DND-41 (cell line): ENCODE measurements around the gene SCN8A.
A peak's percentile ranks its signal among the peaks of the same experiment; 100 is the strongest.

Experiments
- ATAC-seq: fragments of 200-7000 bp; cut with Tn5 transposase; 3 replicates; pipeline ENCODE4 v1.9.1; 2021; ENCODE audit warnings: low read depth; ENCODE audit not compliant: insufficient read depth
- DNase-seq: peaks from one replicate; pipeline ENCODE4 v3.0.0-alpha.2; 2020
- H2AFZ ChIP-seq: 2 replicates; pipeline ENCODE4 v1.6.0; 2012; ENCODE audit warnings: low read depth, low read length
- H3K27ac ChIP-seq: 2 replicates; pipeline ENCODE4 v1.5.1; 2012; ENCODE audit warnings: low read length, inconsistent platforms
- H3K27me3 ChIP-seq: fragments of 200-600 bp; sonication (generic); 2 replicates; pipeline ENCODE4 v1.6.0; 2012; ENCODE audit warnings: low read length, mild to moderate bottlenecking, inconsistent platforms; ENCODE audit not compliant: insufficient read depth, poor library complexity
- H3K36me3 ChIP-seq: 2 replicates; pipeline ENCODE4 v1.5.1; 2012; ENCODE audit warnings: low read length, inconsistent platforms; ENCODE audit not compliant: insufficient read depth
- H3K4me1 ChIP-seq: 2 replicates; pipeline ENCODE4 v1.5.1; 2012; ENCODE audit warnings: mild to moderate bottlenecking, low read length; ENCODE audit not compliant: insufficient read depth
- H3K4me2 ChIP-seq: 2 replicates; pipeline ENCODE4 v1.6.0; 2012; ENCODE audit warnings: mild to moderate bottlenecking, moderate library complexity, low read length, inconsistent platforms; ENCODE audit not compliant: insufficient read depth
- H3K4me3 ChIP-seq, 2 experiments: fragments of 200-600 bp in 1 of 2; shearing (Covaris generic) in 1 of 2; 2 replicates each; pipeline ENCODE4 v1.5.1; 2012 to 2016; ENCODE audit warnings: inconsistent platforms in 2 of 2, low read length in 2 of 2, mild to moderate bottlenecking in 2 of 2, low read depth in 1 of 2, moderate library complexity in 1 of 2
- H3K79me2 ChIP-seq: 2 replicates; pipeline ENCODE4 v1.6.0; 2012; ENCODE audit warnings: low read length, inconsistent platforms; ENCODE audit not compliant: insufficient read depth
- H3K9ac ChIP-seq: 2 replicates; pipeline ENCODE4 v1.6.0; 2012; ENCODE audit warnings: low read depth, mild to moderate bottlenecking, inconsistent platforms, low read length, moderate library complexity
- H3K9me3 ChIP-seq: 2 replicates; pipeline ENCODE4 v1.5.1; 2012; ENCODE audit warnings: low read length, moderate library complexity, mild to moderate bottlenecking, inconsistent platforms; ENCODE audit not compliant: insufficient read depth, severe bottlenecking
- H4K20me1 ChIP-seq: 2 replicates; pipeline ENCODE4 v1.6.0; 2012; ENCODE audit warnings: low read length; ENCODE audit not compliant: insufficient read depth
- CTCF ChIP-seq: IDR thresholded peaks from 2 replicates; pipeline ENCODE4 v1.5.1; 2012; ENCODE audit warnings: borderline replicate concordance, low read length, moderate library complexity, mild to moderate bottlenecking; ENCODE audit not compliant: poor library complexity, severe bottlenecking; ENCODE audit errors: extremely low read depth
- EZH2 ChIP-seq: IDR thresholded peaks from 3 replicates; pipeline ENCODE4 v1.6.1; 2012; ENCODE audit warnings: borderline replicate concordance, low read depth, mild to moderate bottlenecking, moderate library complexity, low read length, inconsistent platforms; ENCODE audit not compliant: severe bottlenecking

The SCN8A gene

GRCh38 chr12:51818566-51819300, 227.7 kb downstream of the SCN8A start:
- 0 out of 2 replicates have a peak, but pooled peaks cover 1% of the 10 kb centered on the region for H4K20me1 ChIP-seq
- no peak for ATAC-seq
- H3K4me3 ChIP-seq: peak overlapping the region in 1 of 2 experiments; percentile 84; a peak in 2 of 4 replicates
- no peaks in the 10 kb centered on the region for H3K27me3 ChIP-seq
- no peaks in the 10 kb centered on the region for H3K9me3 ChIP-seq
- peaks cover 26% of the 10 kb centered on the region for H3K79me2 ChIP-seq
- TF ChIP-seq EZH2 (no peak), CTCF (no peak)
- H3K4me2 ChIP-seq: peak overlapping the region; percentile 92; the same call in 1 of the 2 replicates
- peaks cover 39% of the 10 kb centered on the region for H3K4me1 ChIP-seq
- H2AFZ ChIP-seq: no peak overlapping the region
- peak overlapping the region; percentile 14; the same call in 1 of the 2 replicates for H3K27ac ChIP-seq
- no peak for DNase-seq
- peak overlapping the region; percentile 98; the same call in 1 of the 2 replicates for H3K9ac ChIP-seq
- no peaks in the 10 kb centered on the region; the same call in 1 of the 2 replicates for H3K36me3 ChIP-seq

- peaks cover 26% of the 10 kb centered on the region for H3K79me2 ChIP-seq
- H3K27ac ChIP-seq: peak overlapping the region; percentile 76
- peak overlapping the region; percentile 92 for H3K4me2 ChIP-seq
- H2AFZ ChIP-seq: peak overlapping the region; percentile 86
- no peaks in the 10 kb centered on the region for H3K9me3 ChIP-seq
- ATAC-seq (peak; percentile 12), DNase-seq (peak; percentile 40)
- no peaks in the 10 kb centered on the region for H3K27me3 ChIP-seq
- H3K4me1 ChIP-seq: peaks cover 28% of the 10 kb centered on the region
- 0 out of 2 replicates have a peak, but pooled peaks cover 5% of the 10 kb centered on the region for H4K20me1 ChIP-seq
- peak overlapping the region; percentile 98 for H3K9ac ChIP-seq
- no peaks in the 10 kb centered on the region; the same call in 1 of the 2 replicates for H3K36me3 ChIP-seq
- TF ChIP-seq CTCF: no peak
- no peak for TF ChIP-seq EZH2
- H3K4me3 ChIP-seq: peak overlapping the region; percentile 84 to 91
Measured at GRCh38 chr12:51819736-51820525, 228.9 kb downstream of the SCN8A start.

- peak overlapping the region; percentile 76 for H3K27ac ChIP-seq
- peak; percentile 77 for ATAC-seq
- H4K20me1 ChIP-seq: 0 out of 2 replicates have a peak, but pooled peaks cover 5% of the 10 kb centered on the region
- peak overlapping the region; percentile 86 for H2AFZ ChIP-seq
- peaks cover 27% of the 10 kb centered on the region for H3K4me1 ChIP-seq
- peaks cover 26% of the 10 kb centered on the region for H3K79me2 ChIP-seq
- H3K9me3 ChIP-seq: no peaks in the 10 kb centered on the region
- DNase-seq: peak; percentile 90
- no peaks in the 10 kb centered on the region; the same call in 1 of the 2 replicates for H3K36me3 ChIP-seq
- peak overlapping the region; percentile 92 for H3K4me2 ChIP-seq
- peak overlapping the region; percentile 84 to 91 for H3K4me3 ChIP-seq
- peak overlapping the region; percentile 98 for H3K9ac ChIP-seq
- H3K27me3 ChIP-seq: no peaks in the 10 kb centered on the region
- TF ChIP-seq CTCF (peak; percentile 74), EZH2 (no peak)
Measured at GRCh38 chr12:51820526-51821439, 229.8 kb downstream of the SCN8A start.
